ENCODE data around the gene USP43. TPM values are rescaled to one million over a fixed set of nuclear protein-coding genes. Genes with fewer than 3 reads are reported as not detected.

Gene USP43
- total RNA-seq, 1 experiment from 2014 or later, result 2.9 TPM

GRCh38 chr17:9705745-9706144 is 60.4 kb downstream of the USP43 start:
- no peak overlapping the region for H3K27ac ChIP-seq
- H3K4me1 ChIP-seq (replicated peaks), result no peaks in the 10 kb centered on the region

GRCh38 chr17:9707948-9708347 is 62.6 kb downstream of the USP43 start:
- no peaks in the 10 kb centered on the region for H3K4me1 ChIP-seq (replicated peaks)
- DNase-seq (ENCODE audit: low read depth in 1 of 2, low spot score in 2 of 2), result no peak
- no peaks in the 10 kb centered on the region for H3K36me3 ChIP-seq
- no peaks in the 10 kb centered on the region for H3K9me3 ChIP-seq (replicated peaks)
- no peaks in the 10 kb centered on the region for H3K27me3 ChIP-seq (replicated peaks)
- no peak overlapping the region for H3K4me3 ChIP-seq
- no peak overlapping the region for H3K27ac ChIP-seq

More at GRCh38 chr17:9705745-9706144, 60.4 kb downstream of the USP43 start:
- no peaks in the 10 kb centered on the region for H3K9me3 ChIP-seq (replicated peaks)
- no peaks in the 10 kb centered on the region for H3K36me3 ChIP-seq
- no peak overlapping the region for H3K4me3 ChIP-seq
- H3K27me3 ChIP-seq (replicated peaks), result no peaks in the 10 kb centered on the region
- DNase-seq (ENCODE audit: low read depth in 1 of 2, low spot score in 2 of 2), result no peak

GRCh38 chr17:9714801-9715200 is 69.5 kb downstream of the USP43 start:
- Histone ChIP-seq H3K27ac (no peak overlapping the region), H3K27me3 (replicated peaks) (no peaks in the 10 kb centered on the region), H3K4me3 (no peak overlapping the region)

GRCh38 chr17:9715503-9716016 is 70.2 kb downstream of the USP43 start:
- DNase-seq (ENCODE audit: low read depth in 1 of 2, low spot score in 2 of 2), result no peak
- no peaks in the 10 kb centered on the region for H3K4me1 ChIP-seq (replicated peaks)
- no peak overlapping the region for H3K27ac ChIP-seq
- no peak overlapping the region for H3K4me3 ChIP-seq
- no peaks in the 10 kb centered on the region for H3K27me3 ChIP-seq (replicated peaks)
- H3K36me3 ChIP-seq, result no peaks in the 10 kb centered on the region
- no peaks in the 10 kb centered on the region for H3K9me3 ChIP-seq (replicated peaks)

More at GRCh38 chr17:9714801-9715200, 69.5 kb downstream of the USP43 start:
- H3K4me1 ChIP-seq (replicated peaks), result no peaks in the 10 kb centered on the region
- DNase-seq (ENCODE audit: low read depth in 1 of 2, low spot score in 2 of 2), result no peak
- no peaks in the 10 kb centered on the region for H3K9me3 ChIP-seq (replicated peaks)
- H3K36me3 ChIP-seq, result no peaks in the 10 kb centered on the region

GRCh38 chr17:9725575-9725974 is 80.3 kb downstream of the USP43 start:
- H3K36me3 ChIP-seq, result no peaks in the 10 kb centered on the region
- H3K27me3 ChIP-seq (replicated peaks), result no peaks in the 10 kb centered on the region
- H3K9me3 ChIP-seq (replicated peaks), result no peaks in the 10 kb centered on the region
- no peak overlapping the region for H3K27ac ChIP-seq
- no peaks in the 10 kb centered on the region for H3K4me1 ChIP-seq (replicated peaks)
- no peak overlapping the region for H3K4me3 ChIP-seq
- no peak for DNase-seq (ENCODE audit: low read depth in 1 of 2, low spot score in 2 of 2)

- no peaks in the 10 kb centered on the region for H3K27me3 ChIP-seq (replicated peaks)
- H3K4me3 ChIP-seq, result no peak overlapping the region
- no peak for DNase-seq (ENCODE audit: low read depth in 1 of 2, low spot score in 2 of 2)
- no peaks in the 10 kb centered on the region for H3K36me3 ChIP-seq
- H3K4me1 ChIP-seq (replicated peaks), result no peaks in the 10 kb centered on the region
- H3K9me3 ChIP-seq (replicated peaks), result no peaks in the 10 kb centered on the region
- no peak overlapping the region for H3K27ac ChIP-seq
Measured at GRCh38 chr17:9726291-9726690, 81.0 kb downstream of the USP43 start.

GRCh38 chr17:9728005-9728404 is 82.7 kb downstream of the USP43 start:
- DNase-seq (ENCODE audit: low read depth in 1 of 2, low spot score in 2 of 2), result no peak
- Histone ChIP-seq H3K4me1 (replicated peaks) (no peaks in the 10 kb centered on the region), H3K27ac (no peak overlapping the region)

GRCh38 chr17:9728564-9728963 is 83.2 kb downstream of the USP43 start:
- Histone ChIP-seq H3K9me3 (replicated peaks) (no peaks in the 10 kb centered on the region), H3K27me3 (replicated peaks) (no peaks in the 10 kb centered on the region), H3K36me3 (no peaks in the 10 kb centered on the region), H3K27ac (no peak overlapping the region), H3K4me3 (no peak overlapping the region), H3K4me1 (replicated peaks) (no peaks in the 10 kb centered on the region)
- no peak for DNase-seq (ENCODE audit: low read depth in 1 of 2, low spot score in 2 of 2)

More at GRCh38 chr17:9728005-9728404, 82.7 kb downstream of the USP43 start:
- Histone ChIP-seq H3K9me3 (replicated peaks) (no peaks in the 10 kb centered on the region), H3K4me3 (no peak overlapping the region), H3K36me3 (no peaks in the 10 kb centered on the region), H3K27me3 (replicated peaks) (no peaks in the 10 kb centered on the region)

- Histone ChIP-seq H3K36me3 (no peaks in the 10 kb centered on the region), H3K9me3 (replicated peaks) (no peaks in the 10 kb centered on the region), H3K27me3 (replicated peaks) (no peaks in the 10 kb centered on the region), H3K4me1 (replicated peaks) (no peaks in the 10 kb centered on the region), H3K27ac (no peak overlapping the region), H3K4me3 (no peak overlapping the region)
- peak in 1 of 2 experiments; percentile 37 for DNase-seq (ENCODE audit: low read depth in 1 of 2, low spot score in 2 of 2)
Measured at GRCh38 chr17:9729034-9729650, 83.8 kb downstream of the USP43 start.

GRCh38 chr17:9729735-9730420 is 84.6 kb downstream of the USP43 start:
- DNase-seq (ENCODE audit: low read depth in 1 of 2, low spot score in 2 of 2), result no peak
- no peaks in the 10 kb centered on the region for H3K9me3 ChIP-seq (replicated peaks)
- no peak overlapping the region for H3K4me3 ChIP-seq
- no peaks in the 10 kb centered on the region for H3K36me3 ChIP-seq
- H3K27me3 ChIP-seq (replicated peaks), result no peaks in the 10 kb centered on the region
- H3K27ac ChIP-seq, result no peak overlapping the region
- H3K4me1 ChIP-seq (replicated peaks), result no peaks in the 10 kb centered on the region

GRCh38 chr17:9750524-9750923 is 105.2 kb downstream of the USP43 start:
- no peaks in the 10 kb centered on the region for H3K4me1 ChIP-seq (replicated peaks)
- no peak overlapping the region for H3K27ac ChIP-seq
- H3K4me3 ChIP-seq, result no peak overlapping the region
- no peaks in the 10 kb centered on the region for H3K9me3 ChIP-seq (replicated peaks)
- H3K36me3 ChIP-seq, result no peaks in the 10 kb centered on the region
- DNase-seq (ENCODE audit: low read depth in 1 of 2, low spot score in 2 of 2), result no peak
- no peaks in the 10 kb centered on the region for H3K27me3 ChIP-seq (replicated peaks)

- Histone ChIP-seq H3K27me3 (replicated peaks) (no peaks in the 10 kb centered on the region), H3K36me3 (no peaks in the 10 kb centered on the region), H3K9me3 (replicated peaks) (no peaks in the 10 kb centered on the region), H3K4me1 (replicated peaks) (no peaks in the 10 kb centered on the region), H3K4me3 (no peak overlapping the region), H3K27ac (no peak overlapping the region)
- DNase-seq (ENCODE audit: low read depth in 1 of 2, low spot score in 2 of 2), result no peak
Measured at GRCh38 chr17:9755083-9755482, 109.8 kb downstream of the USP43 start.

- Histone ChIP-seq H3K27me3 (replicated peaks) (no peaks in the 10 kb centered on the region), H3K36me3 (no peaks in the 10 kb centered on the region), H3K27ac (no peak overlapping the region), H3K4me3 (no peak overlapping the region), H3K9me3 (replicated peaks) (no peaks in the 10 kb centered on the region), H3K4me1 (replicated peaks) (no peaks in the 10 kb centered on the region)
- no peak for DNase-seq (ENCODE audit: low read depth in 1 of 2, low spot score in 2 of 2)
Measured at GRCh38 chr17:9760266-9760665, 114.9 kb downstream of the USP43 start.

GRCh38 chr17:9763643-9764042 is 118.3 kb downstream of the USP43 start:
- Histone ChIP-seq H3K4me3 (no peak overlapping the region), H3K27ac (no peak overlapping the region), H3K27me3 (replicated peaks) (no peaks in the 10 kb centered on the region), H3K4me1 (replicated peaks) (no peaks in the 10 kb centered on the region), H3K9me3 (replicated peaks) (no peaks in the 10 kb centered on the region), H3K36me3 (no peaks in the 10 kb centered on the region)
- no peak for DNase-seq (ENCODE audit: low read depth in 1 of 2, low spot score in 2 of 2)

Data from SJSA1 (cell line).